Heart left ventricle (tissue), 16 donors: ENCODE measurements around the gene KCNH5. TPM values are rescaled to one million over a fixed set of nuclear protein-coding genes. Genes with fewer than 3 reads are reported as not detected.

ENCODE experiments used
- ATAC-seq, 4 donors: fragments of 200-7000 bp; cut with Tn5 transposase; one replicate each; pipeline ENCODE4 v1.9.1; 2020 to 2022; ENCODE audit warnings: moderate library complexity in 4 of 4, mild to moderate bottlenecking in 3 of 4, moderate number of reproducible peaks in 1 of 4
- DNase-seq, 5 donors: peaks; one replicate each; pipeline ENCODE4 v3.0.0-alpha.2; 2020
- H3K27ac ChIP-seq, 12 donors: fragments of 200-600 bp; sonication (generic) in 4 of 12; one replicate each; pipeline versions ENCODE4 v1.5.0 to v1.8.0; 2016 to 2022; ENCODE audit warnings: mild to moderate bottlenecking in 2 of 12
- H3K27me3 ChIP-seq, 9 donors: fragments of 200-600 bp; sonication (generic) in 2 of 9; one replicate each; pipeline versions ENCODE4 v1.5.1 to v1.8.0; 2016 to 2022; ENCODE audit warnings: mild to moderate bottlenecking in 3 of 9
- H3K36me3 ChIP-seq, 9 donors: fragments of 200-600 bp; sonication (generic) in 2 of 9; one replicate each; pipeline versions ENCODE4 v1.5.0 to v1.8.0; 2018 to 2022; ENCODE audit warnings: mild to moderate bottlenecking in 2 of 9
- H3K4me1 ChIP-seq, 12 donors: fragments of 200-600 bp; sonication (generic) in 4 of 12; one replicate each; pipeline versions ENCODE4 v1.5.0 to v1.8.0; 2016 to 2022; ENCODE audit warnings: mild to moderate bottlenecking in 3 of 12
- H3K4me3 ChIP-seq, 12 donors: fragments of 200-600 bp; sonication (generic) in 4 of 12; one replicate each; pipeline versions ENCODE4 v1.5.0 to v1.8.0; 2017 to 2022; ENCODE audit warnings: mild to moderate bottlenecking in 9 of 12, moderate library complexity in 4 of 12
- H3K9me3 ChIP-seq, 12 donors: fragments of 200-600 bp; sonication (generic) in 4 of 12; one replicate each; pipeline versions ENCODE4 v1.5.0 to v1.8.0; 2016 to 2022; ENCODE audit warnings: mild to moderate bottlenecking in 1 of 12
- POLR2A ChIP-seq, 2 donors: fragments of 450-650 bp; IDR thresholded peaks; one replicate each; pipeline ENCODE4 v1.6.1; 2017; ENCODE audit warnings: antibody characterized with exemption in 2 of 2, mild to moderate bottlenecking in 2 of 2, moderate library complexity in 2 of 2
- WGBS, 4 donors: extraction: QIAGEN DNeasy Blood & Tissue Kit in 2 of 4; methylation state at CpG; one replicate each; pipeline versions ENCODE4 v1.1.5 to v1.1.7; 2013 to 2018; 5-methylcytosine and 5-hydroxymethylcytosine counted together
- intact Hi-C, 10 donors: fragments of 100-400 bp; cut with DNase I; formaldehyde crosslinking; loops; one replicate each; pipeline versions ENCODE4 v1.11.1 to v1.14.2; 2022
- polyA plus RNA-seq, 2 donors: library from polyadenylated mRNA; stranded (reverse); fragments of 200-250 nt; gene quantifications; one replicate each; pipeline ENCODE4 v1.2.3, GENCODE V29; 2013
- total RNA-seq, 9 donors: library from RNA; depleted of rRNA in 2 of 9; stranded (reverse); fragments of >200 nt in 2 of 9; fragmentation: NEBNext Ultra II Directional in 3 of 9; extraction: Animal tissue kit (Norgen Biotek cat#: 25700) in 3 of 9; gene quantifications; one replicate each; pipeline versions ENCODE4 v1.1.0 to v1.2.4, GENCODE V29; 2016 to 2023
- TF ChIP-seq, protein P1 (sequence below), 12 donors: fragments of 200-600 bp; sonication (generic) in 4 of 12; IDR thresholded peaks; one replicate each; pipeline versions ENCODE4 v1.5.0 to v1.8.0; 2018 to 2022; ENCODE audit warnings: antibody characterized with exemption in 12 of 12, mild to moderate bottlenecking in 5 of 12
- donor health status: ischemic (EF 13 %, LVEDD 7.1; RV severe dilation, severe dysfunction).
- donor health status: healthy with polysubstance abuse.
- donor health status: DM: no; HTN: yes; CAD: no.
- donor health status: DM: no; HTN: no; CAD: no.
- donor health status: ischemic (EF 25% LVEDD 6.9; RV normal size, moderate dysfunction).
- donor health status: ischemic (EF 25% LVEDD 5.7; RV mildly dilated, moderate dysfunction).
- donor health status: healthy.
- donor health status: DM: yes; HTN: yes; CAD: no.
- donor health status: ischemic (EF 35%, LVEDD 5.7; RV mildly dilated, moderate dysfunction).
- donor health status: nonischemic (EF 11% LVEDD 7.7; RV severe dilation, severe dysfunction).
- donor health status: DM: yes; HTN: yes; CAD: no.
- donor health status: PGD.
- donor health status: ischemic (EF 29% LVEDD 5.4; RV normal size, mild dysfunction).
- donor health status: nonischemic (EF 23%, LVEDD 6.1; RV moderate dilation, normal function).

KCNH5 gene
- total and polyA plus RNA-seq, 11 donors, result 0.17 to 0.66 TPM; not detected in 9

DNA sequence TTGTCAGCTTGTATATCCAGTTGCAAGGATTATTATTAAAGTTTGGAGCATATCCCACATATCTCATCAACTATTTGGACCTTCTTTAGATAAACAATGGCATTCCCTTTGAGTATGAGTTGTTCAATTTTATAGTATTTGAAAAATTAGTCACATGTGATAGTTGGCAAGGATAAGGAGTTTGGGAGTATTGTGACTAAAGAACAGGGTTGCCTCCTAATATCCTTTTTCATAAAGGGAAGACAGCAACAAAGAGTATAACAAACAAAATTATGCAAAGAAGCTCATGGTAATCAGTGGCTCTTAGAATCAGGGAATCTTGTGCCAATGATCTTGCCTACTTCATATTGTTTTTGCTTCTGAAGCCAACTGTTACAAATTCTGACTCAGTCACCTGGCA lies 31.2 kb upstream of the KCNH5 start:
- DNase-seq (no peak), ATAC-seq (no peak)
- TF ChIP-seq, protein P1, sequence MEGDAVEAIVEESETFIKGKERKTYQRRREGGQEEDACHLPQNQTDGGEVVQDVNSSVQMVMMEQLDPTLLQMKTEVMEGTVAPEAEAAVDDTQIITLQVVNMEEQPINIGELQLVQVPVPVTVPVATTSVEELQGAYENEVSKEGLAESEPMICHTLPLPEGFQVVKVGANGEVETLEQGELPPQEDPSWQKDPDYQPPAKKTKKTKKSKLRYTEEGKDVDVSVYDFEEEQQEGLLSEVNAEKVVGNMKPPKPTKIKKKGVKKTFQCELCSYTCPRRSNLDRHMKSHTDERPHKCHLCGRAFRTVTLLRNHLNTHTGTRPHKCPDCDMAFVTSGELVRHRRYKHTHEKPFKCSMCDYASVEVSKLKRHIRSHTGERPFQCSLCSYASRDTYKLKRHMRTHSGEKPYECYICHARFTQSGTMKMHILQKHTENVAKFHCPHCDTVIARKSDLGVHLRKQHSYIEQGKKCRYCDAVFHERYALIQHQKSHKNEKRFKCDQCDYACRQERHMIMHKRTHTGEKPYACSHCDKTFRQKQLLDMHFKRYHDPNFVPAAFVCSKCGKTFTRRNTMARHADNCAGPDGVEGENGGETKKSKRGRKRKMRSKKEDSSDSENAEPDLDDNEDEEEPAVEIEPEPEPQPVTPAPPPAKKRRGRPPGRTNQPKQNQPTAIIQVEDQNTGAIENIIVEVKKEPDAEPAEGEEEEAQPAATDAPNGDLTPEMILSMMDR (IDR thresholded peaks at IDR 0.05), result no peak
- no peak for TF ChIP-seq POLR2A (IDR thresholded peaks at IDR 0.05)
- no peak overlapping the region for H3K4me3 ChIP-seq
- intact Hi-C loops, result no loop called here
- no peak overlapping the region for H3K27ac ChIP-seq
- no peaks in the 10 kb centered on the region for H3K4me1 ChIP-seq
- H3K9me3 ChIP-seq, result peaks cover 0 to 6% (median 0%) of the 10 kb centered on the region in 12 donors
- H3K36me3 ChIP-seq, result no peaks in the 10 kb centered on the region
- H3K27me3 ChIP-seq, result peaks cover 0 to 4% (median 0%) of the 10 kb centered on the region in 9 donors

DNA sequence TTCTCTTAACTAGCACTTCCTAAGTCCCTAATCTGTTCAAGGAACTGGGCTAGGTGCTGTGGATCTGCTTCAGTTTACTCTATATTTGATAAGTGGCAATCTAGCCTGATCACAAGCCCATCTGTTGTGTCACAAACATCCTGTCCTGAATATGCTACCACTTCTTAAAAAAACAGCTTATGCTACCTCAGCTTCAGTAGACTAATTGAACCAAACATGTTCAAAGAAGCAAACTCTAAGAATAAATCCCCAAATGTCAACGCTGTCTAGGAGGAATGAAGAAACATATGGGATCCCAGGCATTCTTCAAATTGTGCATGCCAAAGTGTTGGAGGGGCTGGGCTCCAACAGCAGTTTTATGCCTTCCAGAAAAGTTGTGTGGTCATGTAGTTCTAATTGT lies 10.4 kb upstream of the KCNH5 start:
- ATAC-seq, result no peak
- DNase-seq, result no peak
- intact Hi-C loops, result no loop called here
- no peak overlapping the region for H3K4me3 ChIP-seq
- H3K9me3 ChIP-seq, result peaks cover 0 to 3% (median 0%) of the 10 kb centered on the region in 12 donors
- WGBS, 4 donors, result 58 to 82% (median 68%) methylated on average over 1 of the region's 1 CpG
- no peak overlapping the region for H3K27ac ChIP-seq
- H3K36me3 ChIP-seq, result no peaks in the 10 kb centered on the region
- peaks cover 0 to 29% (median 5%) of the 10 kb centered on the region in 9 donors for H3K27me3 ChIP-seq
- H3K4me1 ChIP-seq, result no peaks in the 10 kb centered on the region
- TF ChIP-seq POLR2A (IDR thresholded peaks at IDR 0.05), result no peak
- TF ChIP-seq, protein P1 (IDR thresholded peaks at IDR 0.05), result no peak

DNA sequence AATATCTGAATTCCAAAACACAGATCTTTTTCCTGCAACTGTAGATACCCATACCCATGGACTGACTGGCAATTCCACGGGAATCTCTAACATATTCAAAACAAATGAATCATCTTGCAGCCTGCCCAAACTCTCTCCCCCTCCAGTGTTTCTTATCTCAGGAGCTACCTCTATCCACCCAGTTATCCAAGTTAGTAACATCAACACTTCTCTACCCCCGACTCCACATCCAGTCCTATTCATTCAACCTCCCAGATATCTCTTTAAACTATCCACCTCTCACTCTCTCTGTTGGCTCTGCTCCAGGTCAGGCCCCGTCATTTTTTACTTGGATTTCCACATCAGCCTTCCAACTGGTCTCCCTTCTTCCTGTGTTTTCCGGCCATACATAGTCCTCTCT lies 6.7 kb upstream of the KCNH5 start:
- DNase-seq (no peak), ATAC-seq (no peak)
- 28 to 36% (median 33%) methylated on average over 4 of the region's 4 CpGs for WGBS, 4 donors
- Histone ChIP-seq H3K4me3 (no peak overlapping the region), H3K27ac (no peak overlapping the region), H3K9me3 (no peaks in the 10 kb centered on the region), H3K4me1 (no peaks in the 10 kb centered on the region), H3K36me3 (no peaks in the 10 kb centered on the region), H3K27me3 (peaks cover 0 to 60% (median 9%) of the 10 kb centered on the region in 9 donors)
- no peak for TF ChIP-seq POLR2A (IDR thresholded peaks at IDR 0.05)
- TF ChIP-seq, protein P1 (IDR thresholded peaks at IDR 0.05), result no peak
- intact Hi-C loops, result no loop called here

DNA sequence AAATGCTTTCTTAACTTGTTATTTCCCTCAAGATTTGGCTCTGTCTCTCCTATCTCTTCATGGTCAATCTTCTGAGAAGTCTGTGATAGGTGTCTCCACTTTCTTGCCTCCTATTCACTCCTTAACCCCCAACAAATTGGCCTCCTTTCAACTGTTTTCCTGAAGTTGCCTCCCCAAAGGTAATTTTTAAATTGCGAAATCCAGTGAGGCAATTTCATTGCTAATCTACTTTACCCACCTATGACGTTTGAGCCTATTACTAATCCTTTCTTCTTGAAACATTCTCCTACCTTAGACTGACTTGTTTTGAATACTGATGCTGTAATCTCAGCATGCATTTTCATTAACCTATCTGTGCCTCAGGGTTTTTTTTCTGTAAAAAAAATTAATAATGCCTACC lies 6.0 kb upstream of the KCNH5 start:
- ATAC-seq (no peak), DNase-seq (no peak)
- TF ChIP-seq, protein P1 (IDR thresholded peaks at IDR 0.05), result no peak
- TF ChIP-seq POLR2A (IDR thresholded peaks at IDR 0.05), result no peak
- no peaks in the 10 kb centered on the region for H3K9me3 ChIP-seq
- intact Hi-C loops, result no loop called here
- H3K36me3 ChIP-seq, result no peaks in the 10 kb centered on the region
- 79 to 84% (median 80%) methylated on average over 2 of the region's 2 CpGs for WGBS, 4 donors
- H3K27me3 ChIP-seq, result peaks cover 0 to 66% (median 10%) of the 10 kb centered on the region in 9 donors
- no peak overlapping the region for H3K27ac ChIP-seq
- H3K4me3 ChIP-seq, result no peak overlapping the region
- H3K4me1 ChIP-seq, result peaks cover 0 to 1% (median 0%) of the 10 kb centered on the region in 12 donors
